Thyroid gland (tissue), 4 donors: ENCODE results near the gene PNLIPRP2. TPM values are rescaled to one million over a fixed set of nuclear protein-coding genes. Genes with fewer than 3 reads are reported as not detected.

Source experiments
- DNase-seq, 2 donors: peaks; one replicate each; pipeline ENCODE4 v3.0.0-alpha.2; 2019
- H3K27ac ChIP-seq, 3 donors: fragments of 200-600 bp; sonication (generic); 1 replicate in 2 of 3; 2 replicates in 1 of 3; pipeline ENCODE4 v1.5.1; 2016 to 2019; ENCODE audit warnings: mild to moderate bottlenecking in 1 of 3, moderate library complexity in 1 of 3
- H3K27me3 ChIP-seq: fragments of 200-600 bp; sonication (generic); one replicate; pipeline ENCODE4 v1.5.1; 2019
- H3K36me3 ChIP-seq, 2 donors: fragments of 200-600 bp; sonication (generic); one replicate each; pipeline ENCODE4 v1.5.1; 2016 to 2019
- H3K4me1 ChIP-seq, 2 donors: fragments of 200-600 bp; sonication (generic); one replicate each; pipeline ENCODE4 v1.5.1; 2017 to 2019
- H3K4me3 ChIP-seq, 3 donors: fragments of 200-600 bp; sonication (generic); replicated peaks in 1 of 3; 1 replicate in 2 of 3; 2 replicates in 1 of 3; pipeline ENCODE4 v1.5.1; 2016; ENCODE audit warnings: mild to moderate bottlenecking in 1 of 3
- H3K9me3 ChIP-seq: fragments of 200-600 bp; sonication (generic); one replicate; pipeline ENCODE4 v1.5.1; 2017
- CTCF ChIP-seq, 6 experiments: fragments of 200-600 bp in 3 of 6; fragments of 450-650 bp in 3 of 6; sonication (generic) in 3 of 6; IDR thresholded peaks; one replicate each; pipeline ENCODE4 v1.5.1; 2016 to 2019; ENCODE audit warnings: antibody characterized with exemption in 6 of 6, mild to moderate bottlenecking in 2 of 6, inconsistent platforms in 1 of 6, moderate library complexity in 1 of 6
- POLR2A ChIP-seq, 2 donors: fragments of 450-650 bp; IDR thresholded peaks; one replicate each; pipeline ENCODE4 v1.6.1; 2017; ENCODE audit warnings: antibody characterized with exemption in 2 of 2, mild to moderate bottlenecking in 2 of 2, moderate library complexity in 1 of 2
- WGBS, 2 donors: methylation state at CpG; one replicate each; pipeline ENCODE4 v1.1.5; 2017; 5-methylcytosine and 5-hydroxymethylcytosine counted together
- intact Hi-C: fragments of 100-400 bp; cut with DNase I; formaldehyde crosslinking; loops from one replicate; pipeline ENCODE4 v1.15.1; 2023
- total RNA-seq, 4 donors: library from RNA; depleted of rRNA; stranded (reverse); fragments of >200 nt; gene quantifications; one replicate each; pipeline ENCODE4 v1.2.3, GENCODE V29; 2016

The PNLIPRP2 gene
- total RNA-seq, 4 donors from 2014 or later, result not detected

- peak; percentile 63 to 68 for DNase-seq
- H3K4me1 ChIP-seq, result peaks cover 42 to 75% of the 10 kb centered on the region in 2 donors
- intact Hi-C loops, result loop anchor here (10.0 kb wide), 1 partner anchor 54 kb away; the partner anchor contains the start of gene HSPA12A
These were observed 69.9 kb downstream of the PNLIPRP2 start for GRCh38 chr10:116690356-116691322.

GRCh38 chr10:116691635-116692034 lies 70.9 kb downstream of the PNLIPRP2 start:
- Histone ChIP-seq H3K9me3 (no peaks in the 10 kb centered on the region), H3K4me3 (no peak overlapping the region), H3K27ac (peak overlapping the region; percentile 3 to 92 (median 81)), H3K27me3 (no peaks in the 10 kb centered on the region), H3K36me3 (no peaks in the 10 kb centered on the region), H3K4me1 (peaks cover 42 to 75% of the 10 kb centered on the region in 2 donors)
- intact Hi-C loops, result loop anchor here (10.0 kb wide), 1 partner anchor 53 kb away; the partner anchor contains the start of gene HSPA12A
- DNase-seq, result peak; percentile 13 to 51
- 61 to 65% methylated on average over 3 of the region's 6 CpGs for WGBS, 2 donors
- no peak for TF ChIP-seq POLR2A (IDR thresholded peaks at IDR 0.05)
- TF ChIP-seq CTCF (IDR thresholded peaks at IDR 0.05), result no peak

More at GRCh38 chr10:116690356-116691322, 69.9 kb downstream of the PNLIPRP2 start:
- Histone ChIP-seq H3K27me3 (no peaks in the 10 kb centered on the region), H3K36me3 (no peaks in the 10 kb centered on the region), H3K9me3 (no peaks in the 10 kb centered on the region), H3K27ac (peak overlapping the region; percentile 43 to 92 (median 81)), H3K4me3 (no peak overlapping the region)
- TF ChIP-seq CTCF (IDR thresholded peaks at IDR 0.05) (peak in 5 of 6 experiments; percentile 20 to 58 (median 40)), POLR2A (IDR thresholded peaks at IDR 0.05) (no peak)
- 44 to 48% methylated on average over 17 of the region's 17 CpGs for WGBS, 2 donors

- WGBS, 2 donors, result 85 to 91% methylated on average over 4 to 7 of the region's 8 CpGs
- H3K4me3 ChIP-seq, result no peak overlapping the region
- peak overlapping the region; percentile 35 to 92 (median 81) for H3K27ac ChIP-seq
- peaks cover 42 to 75% of the 10 kb centered on the region in 2 donors for H3K4me1 ChIP-seq
- H3K36me3 ChIP-seq, result no peaks in the 10 kb centered on the region
- no peaks in the 10 kb centered on the region for H3K9me3 ChIP-seq
- intact Hi-C loops, result loop anchor here (10.0 kb wide), 1 partner anchor 53 kb away; the partner anchor contains the start of gene HSPA12A
- peak in 1 of 2 donors; percentile 14 for DNase-seq
- no peak for TF ChIP-seq CTCF (IDR thresholded peaks at IDR 0.05)
- TF ChIP-seq POLR2A (IDR thresholded peaks at IDR 0.05), result no peak
- H3K27me3 ChIP-seq, result no peaks in the 10 kb centered on the region
These were observed 71.5 kb downstream of the PNLIPRP2 start for GRCh38 chr10:116692225-116692624.

GRCh38 chr10:116694243-116694926 lies 73.6 kb downstream of the PNLIPRP2 start:
- intact Hi-C loops, result loop anchor here (10.0 kb wide), 1 partner anchor 50 kb away; the partner anchor contains the start of gene HSPA12A
- TF ChIP-seq POLR2A (IDR thresholded peaks at IDR 0.05) (peak in 1 of 2 donors; percentile 36), CTCF (IDR thresholded peaks at IDR 0.05) (peak in 1 of 6 experiments; percentile 3)
- Histone ChIP-seq H3K27me3 (no peaks in the 10 kb centered on the region), H3K36me3 (no peaks in the 10 kb centered on the region), H3K27ac (peak overlapping the region; percentile 74 to 92 (median 81)), H3K9me3 (no peaks in the 10 kb centered on the region), H3K4me3 (no peak overlapping the region), H3K4me1 (peaks cover 42 to 60% of the 10 kb centered on the region in 2 donors)
- peak; percentile 90 to 91 for DNase-seq
- WGBS, 2 donors, result 41 to 49% methylated on average over 14 of the region's 14 CpGs

Other genes with a start within 250 kb of the PNLIPRP2 start
- gene PNLIPRP3, start 193.1 kb upstream of the PNLIPRP2 start, total RNA-seq, result under 1 TPM in 3 of 4 donors, not detected in 1; 0.11 to 0.46 (median 0.27) TPM
- not detected for gene PNLIP, start 75.0 kb upstream of the PNLIPRP2 start, total RNA-seq
- gene PNLIPRP1, start 30.0 kb upstream of the PNLIPRP2 start, total RNA-seq, result not detected
- 10 to 100 TPM; 22.6 to 37.3 (median 34.6) TPM for gene HSPA12A, start 121.6 kb downstream of the PNLIPRP2 start, total RNA-seq
- gene ENO4, start 228.5 kb downstream of the PNLIPRP2 start, total RNA-seq, result 1 to 10 TPM in 3 of 4 donors, under 1 TPM in 1; 0.44 to 1.8 (median 1.2) TPM